GM03348 (cell line): ENCODE results near the gene AVEN.
"Not testable (repeated sequence)": the region's sequence is repeated elsewhere in the genome, so short reads cannot be mapped to it uniquely, and the experiment has no call there.

ENCODE experiments used
- DNase-seq: peaks from one replicate; pipeline ENCODE4 v3.0.0; 2012; ENCODE audit warnings: low spot score

AVEN gene

GRCh38 chr15:33846862-33847261, 192.1 kb downstream of the AVEN start:
- DNase-seq, result no peak

DNA sequence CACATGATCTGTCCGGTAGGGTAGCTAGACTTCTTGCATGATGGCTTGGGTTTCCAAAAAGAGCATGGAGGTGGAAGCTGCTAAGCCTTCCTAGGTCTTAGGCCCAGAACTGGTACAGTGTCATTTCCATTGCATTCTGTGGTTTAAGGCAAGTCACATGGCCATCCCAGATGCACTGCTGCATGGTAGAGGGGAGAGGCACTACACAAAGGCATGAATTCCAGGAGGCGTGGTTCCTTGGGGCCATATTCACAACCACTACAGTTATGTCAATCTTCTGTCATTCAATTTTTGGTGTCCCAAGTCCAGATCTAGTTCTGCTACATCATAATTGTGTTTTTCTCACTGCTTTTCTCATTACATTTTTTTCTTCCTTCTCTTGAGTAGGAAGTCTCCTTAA, 192.9 kb downstream of the AVEN start:
- no peak for DNase-seq

- DNase-seq, result no peak
These were observed 194.4 kb downstream of the AVEN start for GRCh38 chr15:33844597-33844996.

DNA sequence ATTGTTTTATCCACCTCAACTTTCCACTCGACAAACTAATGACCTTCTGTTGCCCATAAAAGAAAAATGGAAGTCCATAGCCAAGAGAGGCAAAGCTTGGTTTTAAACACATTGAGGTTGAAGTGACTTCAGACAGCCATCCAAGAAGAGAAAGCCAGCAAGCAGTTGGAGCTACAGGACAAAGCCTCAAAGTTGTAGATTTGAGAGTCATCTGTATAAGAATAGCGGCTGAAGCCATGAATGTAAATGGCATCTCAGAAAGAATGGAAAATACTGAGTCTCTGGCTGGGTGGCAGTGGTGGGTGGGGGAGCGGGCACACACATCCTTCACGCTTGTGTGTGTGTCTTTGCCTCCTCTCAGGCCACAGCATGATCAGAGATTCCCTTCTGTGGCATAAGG, 194.8 kb downstream of the AVEN start:
- DNase-seq, result no peak

GRCh38 chr15:33840615-33841014, 198.4 kb downstream of the AVEN start:
- no peak for DNase-seq

DNA sequence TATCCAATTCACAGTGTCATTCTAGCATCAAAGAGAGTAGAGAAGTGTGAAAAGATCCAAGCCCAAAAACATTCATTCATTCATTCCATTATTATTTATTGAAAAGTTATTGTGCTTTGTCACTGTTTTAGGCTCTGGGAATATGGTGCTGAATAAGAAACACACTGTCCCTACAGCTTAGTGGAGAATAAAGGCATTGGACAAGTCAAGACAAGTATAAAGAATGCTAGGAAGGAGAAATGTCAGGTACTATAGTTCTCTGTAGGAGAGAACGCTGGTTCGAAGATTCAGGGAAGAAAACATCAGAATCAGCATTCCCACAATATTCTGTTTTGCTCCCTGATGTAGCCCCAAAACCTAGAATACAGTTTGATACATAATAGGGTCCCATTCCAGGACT, 199.5 kb downstream of the AVEN start:
- DNase-seq, result no peak

DNA sequence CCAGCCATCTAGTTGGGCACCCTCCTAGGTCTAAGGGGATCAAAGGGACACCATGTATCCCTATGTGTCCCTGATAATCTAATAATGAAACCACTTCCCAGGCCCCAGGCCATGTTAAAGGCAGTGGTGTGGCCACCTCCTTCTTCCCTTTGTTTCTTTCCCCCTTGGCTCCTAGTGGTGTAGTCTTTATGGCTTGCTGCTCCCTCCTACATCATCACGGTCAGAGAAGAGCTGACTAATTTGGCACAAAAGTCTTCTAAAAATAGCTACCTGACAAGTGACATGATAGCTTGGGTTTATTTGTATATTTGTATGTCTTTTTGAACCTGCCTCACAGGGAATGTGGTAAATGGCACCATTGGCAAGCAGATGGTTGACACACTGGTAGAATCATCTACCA, 201.7 kb downstream of the AVEN start:
- no peak for DNase-seq

DNA sequence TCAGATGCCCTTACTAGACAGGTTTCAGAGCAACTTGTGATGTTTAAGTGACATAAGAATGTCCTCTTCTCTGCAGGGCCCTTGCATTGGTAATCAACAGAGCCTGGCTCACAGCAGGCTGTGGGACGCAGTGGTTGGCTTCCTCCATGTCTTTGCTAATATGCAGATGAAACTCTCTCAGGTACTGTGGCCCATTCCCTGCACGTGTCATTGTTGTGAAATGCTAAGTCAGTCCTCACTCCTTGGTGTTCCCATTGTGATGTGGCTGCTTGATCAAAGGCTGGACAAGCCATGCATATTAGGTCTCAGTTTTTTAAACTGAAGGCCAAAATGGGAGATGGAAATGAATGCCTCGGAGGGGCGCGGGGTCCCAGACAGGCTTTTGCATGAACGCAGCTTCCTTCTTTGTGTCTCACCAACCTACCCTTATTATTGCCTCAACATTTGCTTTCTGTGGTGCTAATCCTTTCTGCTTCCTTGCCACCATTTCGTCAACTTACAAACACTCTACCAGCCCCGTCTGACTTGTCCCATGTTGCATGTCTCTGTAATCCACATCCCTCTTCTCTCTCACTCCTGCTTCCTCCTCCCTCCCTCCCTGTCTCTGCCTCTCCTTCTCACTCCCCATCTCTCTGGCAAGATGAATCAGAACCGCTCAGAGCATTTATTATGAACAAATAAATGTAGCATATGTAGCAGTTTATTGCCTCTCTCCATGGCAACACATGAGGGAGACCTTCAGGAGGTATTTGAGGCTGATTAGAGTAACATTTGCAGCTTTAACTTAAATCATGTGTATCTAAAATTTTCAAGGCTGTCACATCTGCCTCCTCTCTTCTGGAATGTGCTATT, 203.9 kb downstream of the AVEN start:
- no peak for DNase-seq

DNA sequence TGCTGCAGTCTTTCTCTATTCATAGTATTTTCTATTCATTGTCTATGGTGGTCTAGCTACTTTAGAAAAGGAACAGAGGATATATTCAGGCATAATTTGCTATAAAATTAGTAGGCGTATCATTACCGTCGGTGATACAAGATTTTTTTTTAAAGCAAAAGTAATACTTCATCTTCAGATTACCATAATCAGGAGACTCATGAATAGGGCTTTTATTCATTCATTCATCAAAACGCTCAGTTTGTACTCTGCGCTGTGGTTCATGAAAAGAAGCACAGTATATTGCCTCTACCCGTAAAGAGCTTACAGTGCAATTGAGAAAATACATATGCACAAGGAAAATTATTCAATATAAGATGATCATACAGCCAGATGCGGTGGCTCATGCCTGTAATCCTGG, 207.4 kb downstream of the AVEN start:
- no peak for DNase-seq

- no peak for DNase-seq
These were observed 208.7 kb downstream of the AVEN start for GRCh38 chr15:33830351-33830750.

DNA sequence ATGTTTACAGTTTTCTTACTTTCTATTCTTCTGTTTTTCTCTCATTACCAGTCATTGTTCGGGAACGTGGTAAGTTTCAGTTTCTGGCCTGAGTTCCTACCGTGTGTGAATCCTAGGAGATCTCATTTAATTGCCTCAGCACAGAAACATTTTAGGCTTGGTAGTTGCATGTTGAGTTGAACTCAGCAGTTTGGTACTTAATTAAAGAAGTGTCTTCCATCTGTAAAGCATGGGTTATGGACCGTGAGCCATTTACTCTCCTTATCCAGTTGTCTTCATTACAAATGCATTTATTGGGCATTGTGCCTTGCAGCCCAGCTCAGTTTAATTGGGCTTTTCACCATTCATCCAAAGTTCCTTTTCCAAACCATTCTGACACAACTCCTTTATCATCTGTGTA, 212.8 kb downstream of the AVEN start:
- DNase-seq, result no peak

DNA sequence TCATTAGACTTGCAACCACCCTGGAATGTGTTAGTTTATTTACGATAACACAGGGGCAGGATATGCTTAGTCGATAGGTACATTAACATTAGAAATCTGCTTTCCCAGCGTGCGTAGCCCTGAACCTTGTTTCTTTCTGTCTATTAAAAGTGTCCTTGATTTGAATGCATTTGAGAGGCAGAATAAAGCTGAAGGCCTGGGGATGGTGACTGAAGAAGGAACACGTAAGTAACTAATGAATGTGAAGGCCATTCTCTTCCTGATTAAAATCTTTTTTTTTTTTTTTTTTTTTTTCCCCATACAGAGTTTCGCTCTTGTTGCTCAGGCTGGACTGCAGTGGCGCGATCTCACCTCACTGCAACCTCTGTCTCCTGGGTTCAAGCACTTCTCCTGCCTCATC, 213.6 kb downstream of the AVEN start:
- DNase-seq, result no peak

- no peak for DNase-seq
These were observed 215.9 kb downstream of the AVEN start for GRCh38 chr15:33823119-33823518.

- DNase-seq, result no peak
These were observed 216.5 kb downstream of the AVEN start for GRCh38 chr15:33822479-33822878.

- DNase-seq, result not testable (repeated sequence)
These were observed 219.5 kb downstream of the AVEN start for GRCh38 chr15:33819499-33819898.
